ENCODE measurements around the gene PCDH11Y. TPM values are rescaled to one million over a fixed set of nuclear protein-coding genes. Genes with fewer than 3 reads are reported as not detected.
"Not testable (repeated sequence)": the region's sequence is repeated elsewhere in the genome, so short reads cannot be mapped to it uniquely, and the experiment has no call there.

PCDH11Y gene
- total and polyA plus RNA-seq, 2 donors (not counting 1 experiment from before 2014, with no cell fraction given) = not detected

- H3K79me2 ChIP-seq (ENCODE audit: control insufficient read depth, insufficient read depth, low read length); H4K20me1 ChIP-seq (ENCODE audit: control insufficient read depth, insufficient read depth, low read length, poor library complexity, severe bottlenecking); H2AFZ ChIP-seq (ENCODE audit: insufficient read depth, low read depth, low read length, poor library complexity, severe bottlenecking); H3K4me1 Mint-ChIP-seq; ATAC-seq (ENCODE audit: low read depth); H3K27ac ChIP-seq (ENCODE audit: low read length in 2 of 2); H3K36me3 ChIP-seq (replicated peaks in 1 of 2; ENCODE audit: control extremely low read depth in 1 of 2, control insufficient read depth in 1 of 2, extremely low read depth in 1 of 2, insufficient read depth in 2 of 2, low read length in 1 of 2); H3K27me3 Mint-ChIP-seq; H3K27ac Mint-ChIP-seq; H3K4me1 ChIP-seq (ENCODE audit: control insufficient read depth in 2 of 2, insufficient read depth in 2 of 2, low read length in 2 of 2); DNase-seq; H3K9me3 ChIP-seq (ENCODE audit: control extremely low read depth in 1 of 3, control insufficient read depth in 2 of 3, insufficient read depth in 1 of 3, low read length in 2 of 3); H3K4me3 Mint-ChIP-seq; H3K9me3 Mint-ChIP-seq (ENCODE audit: insufficient read depth); CTCF ChIA-PET; H3K9ac ChIP-seq (ENCODE audit: low read length); H3K4me2 ChIP-seq (replicated peaks; ENCODE audit: low read depth, low read length, poor library complexity, severe bottlenecking); H3K4me3 ChIP-seq (ENCODE audit: control extremely low read depth in 1 of 5, extremely low read depth in 1 of 5, insufficient read depth in 1 of 5, low read depth in 2 of 5, low read length in 4 of 5); H3K27me3 ChIP-seq (replicated peaks in 1 of 4; ENCODE audit: control extremely low read depth in 1 of 4, control insufficient read depth in 3 of 4, insufficient read depth in 4 of 4, low read length in 3 of 4); POLR2A ChIA-PET; intact Hi-C loops (cut with micrococcal nuclease): not testable (repeated sequence)
Observed at GRCh38 chrY:5543705-5544104, 543.6 kb downstream of the PCDH11Y start.

GRCh38 chrY:5638589-5638988 is 638.5 kb downstream of the PCDH11Y start:
- H3K27me3 ChIP-seq (replicated peaks in 1 of 4; ENCODE audit: control extremely low read depth in 1 of 4, control insufficient read depth in 3 of 4, insufficient read depth in 4 of 4, low read length in 3 of 4); H2AFZ ChIP-seq (ENCODE audit: insufficient read depth, low read depth, low read length, poor library complexity, severe bottlenecking); H3K4me1 Mint-ChIP-seq; DNase-seq; CTCF ChIA-PET; H3K27me3 Mint-ChIP-seq; H3K4me2 ChIP-seq (replicated peaks; ENCODE audit: low read depth, low read length, poor library complexity, severe bottlenecking); H3K4me3 Mint-ChIP-seq; H3K36me3 ChIP-seq (replicated peaks in 1 of 2; ENCODE audit: control extremely low read depth in 1 of 2, control insufficient read depth in 1 of 2, extremely low read depth in 1 of 2, insufficient read depth in 2 of 2, low read length in 1 of 2); H4K20me1 ChIP-seq (ENCODE audit: control insufficient read depth, insufficient read depth, low read length, poor library complexity, severe bottlenecking); H3K4me1 ChIP-seq (ENCODE audit: control insufficient read depth in 2 of 2, insufficient read depth in 2 of 2, low read length in 2 of 2); H3K4me3 ChIP-seq (ENCODE audit: control extremely low read depth in 1 of 5, extremely low read depth in 1 of 5, insufficient read depth in 1 of 5, low read depth in 2 of 5, low read length in 4 of 5); POLR2A ChIA-PET; H3K9me3 ChIP-seq (ENCODE audit: control extremely low read depth in 1 of 3, control insufficient read depth in 2 of 3, insufficient read depth in 1 of 3, low read length in 2 of 3); H3K9ac ChIP-seq (ENCODE audit: low read length); H3K79me2 ChIP-seq (ENCODE audit: control insufficient read depth, insufficient read depth, low read length); H3K27ac Mint-ChIP-seq; intact Hi-C loops (cut with micrococcal nuclease); H3K27ac ChIP-seq (ENCODE audit: low read length in 2 of 2); H3K9me3 Mint-ChIP-seq (ENCODE audit: insufficient read depth); ATAC-seq (ENCODE audit: low read depth): not testable (repeated sequence)
- no CpG with 5 or more reads among the region's 2 CpGs for WGBS (ENCODE audit: insufficient coverage)

- WGBS (ENCODE audit: insufficient coverage) = no CpG with 5 or more reads among the region's 2 CpGs
- H3K4me1 ChIP-seq (ENCODE audit: control insufficient read depth in 2 of 2, insufficient read depth in 2 of 2, low read length in 2 of 2); H3K4me2 ChIP-seq (replicated peaks; ENCODE audit: low read depth, low read length, poor library complexity, severe bottlenecking); POLR2A ChIA-PET; H3K27ac ChIP-seq (ENCODE audit: low read length in 2 of 2); CTCF ChIA-PET; DNase-seq; H3K9me3 ChIP-seq (ENCODE audit: control extremely low read depth in 1 of 3, control insufficient read depth in 2 of 3, insufficient read depth in 1 of 3, low read length in 2 of 3); H3K9ac ChIP-seq (ENCODE audit: low read length); H3K79me2 ChIP-seq (ENCODE audit: control insufficient read depth, insufficient read depth, low read length); H3K27me3 ChIP-seq (replicated peaks in 1 of 4; ENCODE audit: control extremely low read depth in 1 of 4, control insufficient read depth in 3 of 4, insufficient read depth in 4 of 4, low read length in 3 of 4); H3K4me1 Mint-ChIP-seq; H2AFZ ChIP-seq (ENCODE audit: insufficient read depth, low read depth, low read length, poor library complexity, severe bottlenecking); H4K20me1 ChIP-seq (ENCODE audit: control insufficient read depth, insufficient read depth, low read length, poor library complexity, severe bottlenecking); H3K9me3 Mint-ChIP-seq (ENCODE audit: insufficient read depth); ATAC-seq (ENCODE audit: low read depth); H3K36me3 ChIP-seq (replicated peaks in 1 of 2; ENCODE audit: control extremely low read depth in 1 of 2, control insufficient read depth in 1 of 2, extremely low read depth in 1 of 2, insufficient read depth in 2 of 2, low read length in 1 of 2); H3K27me3 Mint-ChIP-seq; intact Hi-C loops (cut with micrococcal nuclease); H3K4me3 ChIP-seq (ENCODE audit: control extremely low read depth in 1 of 5, extremely low read depth in 1 of 5, insufficient read depth in 1 of 5, low read depth in 2 of 5, low read length in 4 of 5); H3K4me3 Mint-ChIP-seq; H3K27ac Mint-ChIP-seq: not testable (repeated sequence)
Observed at GRCh38 chrY:5679265-5679664, 679.2 kb downstream of the PCDH11Y start.

DNA sequence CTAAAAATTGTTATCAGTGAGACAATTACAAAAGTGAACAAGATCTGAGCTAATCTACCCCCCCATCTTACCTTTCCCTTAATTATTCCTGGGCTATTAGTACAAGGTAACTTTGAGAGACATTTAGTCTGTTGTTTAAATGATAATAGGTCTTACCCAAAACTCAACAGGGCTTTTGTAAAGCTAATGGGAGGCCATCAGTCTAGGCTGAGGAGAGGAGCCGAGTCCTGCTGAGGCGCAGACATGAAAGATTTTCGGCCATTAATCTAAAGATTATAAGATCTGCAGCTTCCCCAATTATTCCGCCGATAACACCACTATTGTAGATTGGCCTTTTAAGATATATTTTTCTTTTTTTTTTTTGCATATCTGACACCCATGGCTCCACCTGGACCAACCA is 708.6 kb downstream of the PCDH11Y start:
- H3K4me3 Mint-ChIP-seq; DNase-seq; POLR2A ChIA-PET; H4K20me1 ChIP-seq (ENCODE audit: control insufficient read depth, insufficient read depth, low read length, poor library complexity, severe bottlenecking); H3K36me3 ChIP-seq (replicated peaks in 1 of 2; ENCODE audit: control extremely low read depth in 1 of 2, control insufficient read depth in 1 of 2, extremely low read depth in 1 of 2, insufficient read depth in 2 of 2, low read length in 1 of 2); H3K27me3 ChIP-seq (replicated peaks in 1 of 4; ENCODE audit: control extremely low read depth in 1 of 4, control insufficient read depth in 3 of 4, insufficient read depth in 4 of 4, low read length in 3 of 4); CTCF ChIA-PET; intact Hi-C loops (cut with micrococcal nuclease); H3K27ac ChIP-seq (ENCODE audit: low read length in 2 of 2); H3K9me3 Mint-ChIP-seq (ENCODE audit: insufficient read depth); H3K9me3 ChIP-seq (ENCODE audit: control extremely low read depth in 1 of 3, control insufficient read depth in 2 of 3, insufficient read depth in 1 of 3, low read length in 2 of 3); H3K4me1 ChIP-seq (ENCODE audit: control insufficient read depth in 2 of 2, insufficient read depth in 2 of 2, low read length in 2 of 2); H3K9ac ChIP-seq (ENCODE audit: low read length); H3K27me3 Mint-ChIP-seq; ATAC-seq (ENCODE audit: low read depth); H2AFZ ChIP-seq (ENCODE audit: insufficient read depth, low read depth, low read length, poor library complexity, severe bottlenecking); H3K27ac Mint-ChIP-seq; H3K4me3 ChIP-seq (ENCODE audit: control extremely low read depth in 1 of 5, extremely low read depth in 1 of 5, insufficient read depth in 1 of 5, low read depth in 2 of 5, low read length in 4 of 5); H3K4me2 ChIP-seq (replicated peaks; ENCODE audit: low read depth, low read length, poor library complexity, severe bottlenecking); H3K79me2 ChIP-seq (ENCODE audit: control insufficient read depth, insufficient read depth, low read length); H3K4me1 Mint-ChIP-seq: not testable (repeated sequence)
- WGBS (ENCODE audit: insufficient coverage) = no CpG with 5 or more reads among the region's 5 CpGs
